Trophoblast cell (in vitro differentiated cells and primary cell): ENCODE measurements around the gene ZMYND8.

Source experiments
- DNase-seq, 2 donors: peaks; one replicate each; pipeline ENCODE4 v3.0.0-alpha.2; 2016
- H2AFZ ChIP-seq: 2 replicates; pipeline ENCODE4 v1.6.1; 2013; ENCODE audit warnings: low read length, moderate library complexity, mild to moderate bottlenecking; ENCODE audit not compliant: insufficient read depth, poor library complexity
- H2AK5ac ChIP-seq: 2 replicates; pipeline ENCODE4 v1.6.1; 2013; ENCODE audit warnings: mild to moderate bottlenecking, low read length
- H2BK120ac ChIP-seq: 2 replicates; pipeline ENCODE4 v1.6.1; 2013; ENCODE audit warnings: low read length, mild to moderate bottlenecking, moderate library complexity; ENCODE audit not compliant: insufficient read depth, poor library complexity
- H2BK12ac ChIP-seq: 2 replicates; pipeline ENCODE4 v1.6.1; 2013; ENCODE audit warnings: mild to moderate bottlenecking, low read length, moderate library complexity
- H2BK5ac ChIP-seq: 2 replicates; pipeline ENCODE4 v1.6.1; 2013; ENCODE audit warnings: low read length, low read depth, moderate library complexity, mild to moderate bottlenecking; ENCODE audit not compliant: poor library complexity
- H3K14ac ChIP-seq: 2 replicates; pipeline ENCODE4 v1.6.1; 2013; ENCODE audit warnings: mild to moderate bottlenecking, low read length
- H3K18ac ChIP-seq: 2 replicates; pipeline ENCODE4 v1.6.1; 2013; ENCODE audit warnings: mild to moderate bottlenecking, low read length
- H3K23ac ChIP-seq: 2 replicates; pipeline ENCODE4 v1.6.1; 2013; ENCODE audit warnings: low read length
- H3K27ac ChIP-seq: 2 replicates; pipeline ENCODE4 v1.5.1; 2013; ENCODE audit warnings: low read depth, mild to moderate bottlenecking, inconsistent platforms, low read length, moderate library complexity
- H3K27me3 ChIP-seq: 2 replicates; pipeline ENCODE4 v1.6.1; 2013; ENCODE audit warnings: inconsistent platforms, mild to moderate bottlenecking, low read length, moderate library complexity; ENCODE audit not compliant: insufficient read depth
- H3K36me3 ChIP-seq, 2 experiments: 1 replicate in 1 of 2; 2 replicates in 1 of 2; pipeline ENCODE4 v1.6.1; 2013; ENCODE audit warnings: low read length in 2 of 2, mild to moderate bottlenecking in 2 of 2, moderate library complexity in 1 of 2; ENCODE audit not compliant: insufficient read depth in 2 of 2, control insufficient read depth in 1 of 2
- H3K4ac ChIP-seq: 2 replicates; pipeline ENCODE4 v1.6.1; 2013; ENCODE audit warnings: low read depth, mild to moderate bottlenecking, low read length, moderate library complexity
- H3K4me1 ChIP-seq, 2 experiments: 1 replicate in 1 of 2; 2 replicates in 1 of 2; pipeline ENCODE4 v1.6.1; 2013; ENCODE audit warnings: low read length in 2 of 2, mild to moderate bottlenecking in 2 of 2, moderate library complexity in 1 of 2; ENCODE audit not compliant: insufficient read depth in 2 of 2, control insufficient read depth in 1 of 2
- H3K4me2 ChIP-seq: 2 replicates; pipeline ENCODE4 v1.6.1; 2013; ENCODE audit warnings: inconsistent platforms, mild to moderate bottlenecking, low read length, moderate library complexity
- H3K4me3 ChIP-seq: 2 replicates; pipeline ENCODE4 v1.5.1; 2013; ENCODE audit warnings: mild to moderate bottlenecking, low read depth, low read length, inconsistent platforms
- H3K79me1 ChIP-seq: one replicate; pipeline ENCODE4 v1.6.1; 2013; ENCODE audit warnings: low read length
- H3K79me2 ChIP-seq: 2 replicates; pipeline ENCODE4 v1.6.1; 2013; ENCODE audit warnings: low read length, mild to moderate bottlenecking; ENCODE audit not compliant: control insufficient read depth, insufficient read depth, poor library complexity
- H3K9ac ChIP-seq: 2 replicates; pipeline ENCODE4 v1.6.1; 2013; ENCODE audit warnings: mild to moderate bottlenecking, low read length
- H3K9me3 ChIP-seq: 2 replicates; pipeline ENCODE4 v1.6.1; 2013; ENCODE audit warnings: low read depth, mild to moderate bottlenecking, control low read depth, inconsistent platforms, low read length; ENCODE audit not compliant: insufficient read depth
- H4K12ac ChIP-seq: 2 replicates; pipeline ENCODE4 v1.6.1; 2013; ENCODE audit warnings: low read depth, mild to moderate bottlenecking, low read length, moderate library complexity
- H4K8ac ChIP-seq: 2 replicates; pipeline ENCODE4 v1.6.1; 2013; ENCODE audit warnings: low read depth, mild to moderate bottlenecking, low read length, moderate library complexity
- H4K91ac ChIP-seq: one replicate; pipeline ENCODE4 v1.6.1; 2013; ENCODE audit warnings: low read depth, mild to moderate bottlenecking, low read length, moderate library complexity
- WGBS: extraction: QIAGEN DNeasy Blood & Tissue Kit; methylation state at CpG from one replicate; pipeline ENCODE4 v1.1.7; 2013; ENCODE audit warnings: missing lambda C conversion rate; ENCODE audit not compliant: insufficient read length, insufficient coverage; ENCODE audit errors: extremely low coverage; 5-methylcytosine and 5-hydroxymethylcytosine counted together

Gene ZMYND8

DNA sequence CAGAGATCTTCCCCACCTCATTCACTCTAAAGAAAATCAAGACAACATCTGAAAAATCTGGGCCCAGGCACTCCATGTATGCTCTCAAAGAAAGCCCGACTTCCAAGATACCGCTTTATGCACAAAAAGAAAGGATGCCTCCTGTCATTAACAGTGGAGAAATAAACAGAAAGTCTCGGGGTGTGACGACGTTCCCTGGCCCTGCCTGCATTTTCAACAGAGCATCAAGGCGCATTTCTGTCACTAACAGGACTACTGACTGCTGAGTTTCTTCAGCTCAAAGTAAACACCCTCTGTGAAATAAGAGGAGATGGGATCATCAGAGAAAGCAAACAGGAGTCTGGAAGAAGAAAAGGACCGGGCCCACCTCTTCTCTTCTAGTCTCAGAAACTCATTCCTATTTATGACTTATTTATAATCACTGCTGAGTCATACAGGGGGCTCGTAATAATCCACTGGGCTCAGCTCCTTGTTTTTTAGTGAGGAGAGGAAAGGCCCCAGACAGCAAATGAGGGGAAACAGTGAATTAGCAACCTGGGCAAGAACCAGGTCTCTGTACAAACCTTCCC lies 99.7 kb downstream of the ZMYND8 start:
- WGBS = no CpG with 5 or more reads among the region's 8 CpGs

DNA sequence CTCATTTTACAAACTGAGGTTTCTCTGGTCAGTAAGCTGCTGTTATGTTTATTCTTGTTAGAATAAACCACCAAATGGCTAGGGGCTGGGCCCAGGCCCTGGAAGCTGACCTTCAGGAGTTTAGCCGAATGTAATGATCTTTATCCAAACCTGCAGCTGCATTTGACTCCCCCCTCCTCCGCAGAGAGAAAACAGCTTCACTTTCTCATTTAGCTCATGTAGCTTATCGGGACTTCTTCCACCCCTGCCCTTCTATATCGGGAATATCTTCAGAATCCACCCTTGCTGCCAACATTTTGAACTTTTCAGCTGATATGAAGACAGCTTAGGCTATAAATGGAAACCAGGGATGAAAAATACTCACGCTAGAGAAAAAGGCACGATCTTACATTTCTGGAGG lies 102.6 kb downstream of the ZMYND8 start:
- no peak overlapping the region for H2BK120ac ChIP-seq
- H3K36me3 ChIP-seq = peaks cover 24 to 42% of the 10 kb centered on the region in 2 experiments
- H3K9me3 ChIP-seq = peaks cover 2% of the 10 kb centered on the region
- H3K4ac ChIP-seq = no peak overlapping the region
- H3K4me3 ChIP-seq = no peak overlapping the region
- no peak overlapping the region for H3K23ac ChIP-seq
- DNase-seq = no peak
- H3K4me2 ChIP-seq = no peak overlapping the region
- H2BK12ac ChIP-seq = no peak overlapping the region
- no peaks in the 10 kb centered on the region for H3K79me1 ChIP-seq
- H4K91ac ChIP-seq = no peak overlapping the region
- H2AK5ac ChIP-seq = no peak overlapping the region
- no peaks in the 10 kb centered on the region for H3K4me1 ChIP-seq
- H3K79me2 ChIP-seq = no peaks in the 10 kb centered on the region
- no peak overlapping the region for H4K8ac ChIP-seq
- H2AFZ ChIP-seq = no peak overlapping the region
- no peak overlapping the region for H4K12ac ChIP-seq
- H3K27ac ChIP-seq = no peak overlapping the region
- no CpG with 5 or more reads among the region's 6 CpGs for WGBS
- no peak overlapping the region for H3K9ac ChIP-seq
- no peak overlapping the region for H2BK5ac ChIP-seq
- H3K14ac ChIP-seq = no peak overlapping the region
- no peaks in the 10 kb centered on the region for H3K27me3 ChIP-seq
- no peak overlapping the region for H3K18ac ChIP-seq

More for the DNA sequence above, 99.7 kb downstream of the ZMYND8 start:
- H2BK5ac ChIP-seq = no peak overlapping the region
- H3K4ac ChIP-seq = no peak overlapping the region
- no peaks in the 10 kb centered on the region for H3K4me1 ChIP-seq
- H3K23ac ChIP-seq = no peak overlapping the region
- no peak overlapping the region for H3K14ac ChIP-seq
- H3K18ac ChIP-seq = no peak overlapping the region
- H3K79me2 ChIP-seq = no peaks in the 10 kb centered on the region
- no peaks in the 10 kb centered on the region for H3K79me1 ChIP-seq
- DNase-seq = no peak
- no peaks in the 10 kb centered on the region for H3K27me3 ChIP-seq
- H3K9me3 ChIP-seq = no peaks in the 10 kb centered on the region
- no peak overlapping the region for H3K27ac ChIP-seq
- H3K4me3 ChIP-seq = no peak overlapping the region
- H2BK12ac ChIP-seq = no peak overlapping the region
- H2AFZ ChIP-seq = no peak overlapping the region
- peaks cover 35 to 43% of the 10 kb centered on the region in 2 experiments for H3K36me3 ChIP-seq
- no peak overlapping the region for H4K8ac ChIP-seq
- no peak overlapping the region for H4K12ac ChIP-seq
- no peak overlapping the region for H3K4me2 ChIP-seq
- H2AK5ac ChIP-seq = no peak overlapping the region
- no peak overlapping the region for H4K91ac ChIP-seq
- H3K9ac ChIP-seq = no peak overlapping the region
- no peak overlapping the region for H2BK120ac ChIP-seq

DNA sequence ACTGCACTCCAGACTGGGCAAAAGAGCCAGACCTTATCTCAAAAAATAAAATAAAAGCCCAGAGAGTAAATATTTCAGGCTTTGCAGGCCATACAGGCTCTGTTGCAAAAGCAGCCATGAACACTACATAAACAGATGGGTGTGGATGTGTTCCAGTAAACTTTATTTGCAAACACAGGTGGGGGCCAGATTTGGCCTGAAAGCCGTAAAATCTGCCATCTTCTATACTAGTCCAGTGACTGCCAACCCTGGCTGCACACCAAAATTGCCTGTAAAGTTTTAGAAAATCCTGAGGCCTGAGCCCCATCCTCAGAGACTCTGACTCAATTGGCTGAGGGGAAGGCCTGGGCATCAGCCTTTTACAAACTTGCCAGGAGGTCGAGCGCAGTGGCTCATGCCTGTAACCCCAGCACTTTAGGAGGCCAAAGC lies 103.6 kb downstream of the ZMYND8 start:
- Histone ChIP-seq H2BK5ac (no peak overlapping the region), H3K79me1 (no peaks in the 10 kb centered on the region), H3K27ac (no peak overlapping the region), H4K12ac (no peak overlapping the region), H3K18ac (no peak overlapping the region), H2AFZ (no peak overlapping the region), H3K4me2 (no peak overlapping the region), H3K9me3 (peaks cover 2% of the 10 kb centered on the region), H3K4me1 (no peaks in the 10 kb centered on the region), H4K91ac (no peak overlapping the region), H4K8ac (no peak overlapping the region), H2BK12ac (no peak overlapping the region), H3K23ac (no peak overlapping the region), H2BK120ac (no peak overlapping the region), H2AK5ac (no peak overlapping the region), H3K79me2 (no peaks in the 10 kb centered on the region), H3K9ac (no peak overlapping the region), H3K36me3 (peaks cover 25 to 45% of the 10 kb centered on the region in 2 experiments), H3K27me3 (no peaks in the 10 kb centered on the region), H3K14ac (no peak overlapping the region), H3K4me3 (no peak overlapping the region), H3K4ac (no peak overlapping the region)
- DNase-seq = no peak
- WGBS = no CpG with 5 or more reads among the region's 3 CpGs

DNA sequence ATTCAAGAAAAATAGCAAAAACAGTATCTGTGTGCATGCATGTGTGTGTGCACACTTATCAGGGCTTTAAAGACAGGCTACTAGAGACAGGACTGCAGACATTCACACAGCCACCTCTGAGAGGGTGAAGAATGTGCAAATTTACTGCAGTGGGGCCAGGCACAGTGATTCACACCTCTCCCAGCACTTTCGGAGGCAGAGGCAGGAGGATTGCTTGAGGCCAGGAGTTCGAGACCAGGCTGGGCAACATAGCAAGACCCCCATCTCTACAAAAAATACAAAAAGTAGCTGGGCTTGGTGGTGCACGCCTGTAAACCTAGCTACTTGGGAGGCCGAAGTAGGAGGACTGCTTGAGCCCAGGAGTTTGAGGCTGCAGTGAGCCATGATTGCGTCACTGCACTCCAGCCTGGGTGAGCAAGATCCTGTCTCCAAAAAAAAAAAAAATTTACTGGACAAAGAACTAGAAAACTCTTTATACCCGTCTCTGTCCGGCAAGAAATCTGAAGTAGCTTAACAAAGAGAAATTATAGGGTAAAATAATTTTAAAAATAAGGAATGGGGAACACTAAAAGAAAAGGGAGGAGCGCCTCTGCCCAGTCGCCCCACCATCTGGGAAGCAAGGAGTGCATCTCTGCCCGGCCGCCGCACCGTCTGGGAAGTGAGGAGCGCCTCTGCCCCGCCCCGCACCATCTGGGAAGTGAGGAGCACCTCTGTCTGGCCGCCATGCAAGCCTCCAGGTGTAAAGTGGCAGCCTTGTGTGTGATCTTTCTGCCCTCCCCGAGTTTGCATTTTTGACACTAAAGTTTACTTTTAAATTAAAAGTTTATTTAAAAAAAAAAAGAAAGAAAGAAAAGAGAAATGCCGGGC lies 105.1 kb downstream of the ZMYND8 start:
- WGBS = no CpG with 5 or more reads among the region's 19 CpGs
- no peak overlapping the region for H3K4me2 ChIP-seq

More for the DNA sequence above, 105.1 kb downstream of the ZMYND8 start:
- H2AFZ ChIP-seq = no peak overlapping the region
- H3K27ac ChIP-seq = no peak overlapping the region
- H3K79me1 ChIP-seq = no peaks in the 10 kb centered on the region
- H2AK5ac ChIP-seq = no peak overlapping the region
- H3K9me3 ChIP-seq = peaks cover 2% of the 10 kb centered on the region
- no peaks in the 10 kb centered on the region for H3K27me3 ChIP-seq
- no peak for DNase-seq
- H3K9ac ChIP-seq = no peak overlapping the region
- no peak overlapping the region for H2BK5ac ChIP-seq
- no peak overlapping the region for H4K12ac ChIP-seq
- no peak overlapping the region for H3K18ac ChIP-seq
- no peak overlapping the region for H3K4me3 ChIP-seq
- H3K4me1 ChIP-seq = no peaks in the 10 kb centered on the region
- H4K8ac ChIP-seq = no peak overlapping the region
- no peak overlapping the region for H3K4ac ChIP-seq
- H2BK12ac ChIP-seq = no peak overlapping the region
- H3K79me2 ChIP-seq = no peaks in the 10 kb centered on the region
- peaks cover 35 to 54% of the 10 kb centered on the region in 2 experiments for H3K36me3 ChIP-seq
- no peak overlapping the region for H3K23ac ChIP-seq
- no peak overlapping the region for H4K91ac ChIP-seq
- no peak overlapping the region for H3K14ac ChIP-seq
- no peak overlapping the region for H2BK120ac ChIP-seq
